Liver (tissue), 3 donors: ENCODE data around the gene CENPU.

ENCODE experiments used
- EGR1 ChIP-seq, 2 donors: IDR thresholded peaks; 2 replicates each; pipeline ENCODE4 v1.6.1; 2016 to 2018; ENCODE audit warnings: antibody characterized with exemption in 2 of 2, low read depth in 2 of 2
- FOXA1 ChIP-seq: IDR thresholded peaks from 2 replicates; pipeline ENCODE4 v1.6.1; 2016; ENCODE audit warnings: antibody characterized with exemption
- GABPA ChIP-seq, 2 donors: IDR thresholded peaks in 1 of 2; conservative IDR thresholded peaks in 1 of 2; 2 replicates each; pipeline ENCODE4 v1.6.1; 2016; ENCODE audit warnings: antibody characterized with exemption in 2 of 2, mild to moderate bottlenecking in 1 of 2, moderate library complexity in 1 of 2
- RAD21 ChIP-seq, 2 donors: IDR thresholded peaks; 2 replicates each; pipeline ENCODE4 v1.6.1; 2016; ENCODE audit warnings: antibody characterized with exemption in 2 of 2, mild to moderate bottlenecking in 2 of 2
- SP1 ChIP-seq: IDR thresholded peaks from 2 replicates; pipeline ENCODE4 v1.6.1; 2018; ENCODE audit warnings: antibody characterized with exemption, mild to moderate bottlenecking
- TAF1 ChIP-seq: conservative IDR thresholded peaks from 2 replicates; pipeline ENCODE4 v1.6.1; 2016; ENCODE audit warnings: antibody characterized with exemption, mild to moderate bottlenecking
- TF ChIP-seq, protein P1 (sequence below): fragments of 150-350 bp; IDR thresholded peaks from 2 replicates; pipeline ENCODE4 v1.5.1; 2017; ENCODE audit warnings: improper control_type of control experiment, low read depth, low read length; ENCODE audit not compliant: missing input control
- TF ChIP-seq, protein P2 (sequence below): IDR thresholded peaks from 2 replicates; pipeline ENCODE4 v1.6.1; 2016; ENCODE audit warnings: antibody characterized with exemption, mild to moderate bottlenecking
- TF ChIP-seq, protein P3 (sequence below): IDR thresholded peaks from 2 replicates; pipeline ENCODE4 v1.6.1; 2016; ENCODE audit warnings: antibody characterized with exemption
- TF ChIP-seq, protein P4 (sequence below): IDR thresholded peaks from 2 replicates; pipeline ENCODE4 v1.6.1; 2016; ENCODE audit warnings: antibody characterized with exemption
- TF ChIP-seq, protein P5 (sequence below): IDR thresholded peaks from 2 replicates; pipeline ENCODE4 v1.6.1; 2016; ENCODE audit warnings: antibody characterized with exemption
- donor health status: healthy.
- donor health status: healthy.

DNA sequence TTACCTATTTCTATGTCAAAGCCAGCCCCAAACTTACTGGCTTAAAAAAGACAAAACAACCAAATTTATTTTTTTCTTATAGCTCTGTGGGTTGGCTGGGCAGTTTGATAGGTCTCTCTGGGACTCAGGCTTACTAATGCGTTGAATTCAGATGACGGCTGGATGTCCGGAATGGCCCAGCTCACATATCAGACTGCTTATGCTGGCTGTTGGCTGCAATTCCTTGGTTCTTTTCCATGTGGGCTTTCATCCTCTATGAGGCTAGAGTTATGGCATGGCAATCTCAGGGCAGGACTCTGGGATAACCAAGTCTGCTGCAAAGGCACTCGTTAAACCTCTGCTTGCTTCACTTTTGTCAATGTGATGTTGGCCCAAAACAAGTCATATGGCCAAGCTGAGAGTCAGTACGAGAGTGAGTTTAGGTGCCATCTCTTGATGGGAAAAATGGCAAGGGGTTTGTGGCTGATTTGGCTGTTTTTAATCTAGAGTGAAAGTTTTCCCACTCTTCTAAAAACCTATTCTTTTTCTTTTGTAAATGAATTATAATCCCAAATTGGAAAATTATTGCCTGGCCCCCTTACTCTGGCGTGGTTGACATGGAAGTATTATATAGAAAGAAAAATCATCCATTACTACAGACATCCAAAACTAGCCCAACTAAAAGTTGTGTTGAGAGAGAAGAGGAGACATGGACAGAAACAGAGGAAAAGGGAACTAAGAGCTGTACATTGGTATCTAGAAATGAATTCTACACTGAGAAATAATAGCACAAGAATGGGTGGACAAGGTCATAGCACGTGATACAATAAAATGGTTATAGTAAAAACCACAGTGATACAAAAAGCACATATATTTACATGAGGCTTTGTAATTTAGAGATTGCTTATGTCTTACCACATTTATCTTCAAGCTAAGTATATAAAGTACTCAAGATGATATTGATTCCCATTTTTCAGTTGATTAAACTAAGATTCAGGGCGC is 77.7 kb downstream of the CENPU start:
- no peak for TF ChIP-seq RAD21 (IDR thresholded peaks at IDR 0.05)
- TF ChIP-seq, protein P1, sequence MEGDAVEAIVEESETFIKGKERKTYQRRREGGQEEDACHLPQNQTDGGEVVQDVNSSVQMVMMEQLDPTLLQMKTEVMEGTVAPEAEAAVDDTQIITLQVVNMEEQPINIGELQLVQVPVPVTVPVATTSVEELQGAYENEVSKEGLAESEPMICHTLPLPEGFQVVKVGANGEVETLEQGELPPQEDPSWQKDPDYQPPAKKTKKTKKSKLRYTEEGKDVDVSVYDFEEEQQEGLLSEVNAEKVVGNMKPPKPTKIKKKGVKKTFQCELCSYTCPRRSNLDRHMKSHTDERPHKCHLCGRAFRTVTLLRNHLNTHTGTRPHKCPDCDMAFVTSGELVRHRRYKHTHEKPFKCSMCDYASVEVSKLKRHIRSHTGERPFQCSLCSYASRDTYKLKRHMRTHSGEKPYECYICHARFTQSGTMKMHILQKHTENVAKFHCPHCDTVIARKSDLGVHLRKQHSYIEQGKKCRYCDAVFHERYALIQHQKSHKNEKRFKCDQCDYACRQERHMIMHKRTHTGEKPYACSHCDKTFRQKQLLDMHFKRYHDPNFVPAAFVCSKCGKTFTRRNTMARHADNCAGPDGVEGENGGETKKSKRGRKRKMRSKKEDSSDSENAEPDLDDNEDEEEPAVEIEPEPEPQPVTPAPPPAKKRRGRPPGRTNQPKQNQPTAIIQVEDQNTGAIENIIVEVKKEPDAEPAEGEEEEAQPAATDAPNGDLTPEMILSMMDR, result no peak
- TF ChIP-seq, protein P2, sequence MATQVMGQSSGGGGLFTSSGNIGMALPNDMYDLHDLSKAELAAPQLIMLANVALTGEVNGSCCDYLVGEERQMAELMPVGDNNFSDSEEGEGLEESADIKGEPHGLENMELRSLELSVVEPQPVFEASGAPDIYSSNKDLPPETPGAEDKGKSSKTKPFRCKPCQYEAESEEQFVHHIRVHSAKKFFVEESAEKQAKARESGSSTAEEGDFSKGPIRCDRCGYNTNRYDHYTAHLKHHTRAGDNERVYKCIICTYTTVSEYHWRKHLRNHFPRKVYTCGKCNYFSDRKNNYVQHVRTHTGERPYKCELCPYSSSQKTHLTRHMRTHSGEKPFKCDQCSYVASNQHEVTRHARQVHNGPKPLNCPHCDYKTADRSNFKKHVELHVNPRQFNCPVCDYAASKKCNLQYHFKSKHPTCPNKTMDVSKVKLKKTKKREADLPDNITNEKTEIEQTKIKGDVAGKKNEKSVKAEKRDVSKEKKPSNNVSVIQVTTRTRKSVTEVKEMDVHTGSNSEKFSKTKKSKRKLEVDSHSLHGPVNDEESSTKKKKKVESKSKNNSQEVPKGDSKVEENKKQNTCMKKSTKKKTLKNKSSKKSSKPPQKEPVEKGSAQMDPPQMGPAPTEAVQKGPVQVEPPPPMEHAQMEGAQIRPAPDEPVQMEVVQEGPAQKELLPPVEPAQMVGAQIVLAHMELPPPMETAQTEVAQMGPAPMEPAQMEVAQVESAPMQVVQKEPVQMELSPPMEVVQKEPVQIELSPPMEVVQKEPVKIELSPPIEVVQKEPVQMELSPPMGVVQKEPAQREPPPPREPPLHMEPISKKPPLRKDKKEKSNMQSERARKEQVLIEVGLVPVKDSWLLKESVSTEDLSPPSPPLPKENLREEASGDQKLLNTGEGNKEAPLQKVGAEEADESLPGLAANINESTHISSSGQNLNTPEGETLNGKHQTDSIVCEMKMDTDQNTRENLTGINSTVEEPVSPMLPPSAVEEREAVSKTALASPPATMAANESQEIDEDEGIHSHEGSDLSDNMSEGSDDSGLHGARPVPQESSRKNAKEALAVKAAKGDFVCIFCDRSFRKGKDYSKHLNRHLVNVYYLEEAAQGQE, result no peak
- no peak for TF ChIP-seq GABPA (IDR thresholded peaks at IDR 0.05 in 1 of 2, conservative IDR thresholded peaks at IDR 0.05 in 1 of 2)
- TF ChIP-seq, protein P3, sequence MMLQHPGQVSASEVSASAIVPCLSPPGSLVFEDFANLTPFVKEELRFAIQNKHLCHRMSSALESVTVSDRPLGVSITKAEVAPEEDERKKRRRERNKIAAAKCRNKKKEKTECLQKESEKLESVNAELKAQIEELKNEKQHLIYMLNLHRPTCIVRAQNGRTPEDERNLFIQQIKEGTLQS, result no peak
- TF ChIP-seq, protein P4, sequence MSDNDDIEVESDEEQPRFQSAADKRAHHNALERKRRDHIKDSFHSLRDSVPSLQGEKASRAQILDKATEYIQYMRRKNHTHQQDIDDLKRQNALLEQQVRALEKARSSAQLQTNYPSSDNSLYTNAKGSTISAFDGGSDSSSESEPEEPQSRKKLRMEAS, result no peak
- TF ChIP-seq FOXA1, result no peak
- TF ChIP-seq TAF1, result no peak
- no peak for TF ChIP-seq EGR1 (IDR thresholded peaks at IDR 0.05; ENCODE audit: low read depth in 2 of 2)
- TF ChIP-seq SP1, result no peak
- TF ChIP-seq, protein P5, sequence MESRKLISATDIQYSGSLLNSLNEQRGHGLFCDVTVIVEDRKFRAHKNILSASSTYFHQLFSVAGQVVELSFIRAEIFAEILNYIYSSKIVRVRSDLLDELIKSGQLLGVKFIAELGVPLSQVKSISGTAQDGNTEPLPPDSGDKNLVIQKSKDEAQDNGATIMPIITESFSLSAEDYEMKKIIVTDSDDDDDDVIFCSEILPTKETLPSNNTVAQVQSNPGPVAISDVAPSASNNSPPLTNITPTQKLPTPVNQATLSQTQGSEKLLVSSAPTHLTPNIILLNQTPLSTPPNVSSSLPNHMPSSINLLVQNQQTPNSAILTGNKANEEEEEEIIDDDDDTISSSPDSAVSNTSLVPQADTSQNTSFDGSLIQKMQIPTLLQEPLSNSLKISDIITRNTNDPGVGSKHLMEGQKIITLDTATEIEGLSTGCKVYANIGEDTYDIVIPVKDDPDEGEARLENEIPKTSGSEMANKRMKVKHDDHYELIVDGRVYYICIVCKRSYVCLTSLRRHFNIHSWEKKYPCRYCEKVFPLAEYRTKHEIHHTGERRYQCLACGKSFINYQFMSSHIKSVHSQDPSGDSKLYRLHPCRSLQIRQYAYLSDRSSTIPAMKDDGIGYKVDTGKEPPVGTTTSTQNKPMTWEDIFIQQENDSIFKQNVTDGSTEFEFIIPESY, result no peak
